A549 (cell line): ENCODE measurements around the gene CLCNKB. TPM values are rescaled to one million over a fixed set of nuclear protein-coding genes. Genes with fewer than 3 reads are reported as not detected.

Source experiments
- ATAC-seq, 2 experiments: fragments of 200-7000 bp in 1 of 2; fragments of >200 bp in 1 of 2; cut with Nextera tagmentation in 1 of 2; cut with Tn5 transposase in 1 of 2; 3 replicates each; pipeline versions ENCODE4 v1.8.0 to v1.9.1; 2018 to 2020; ENCODE audit warnings: mild to moderate bottlenecking in 1 of 2, moderate library complexity in 1 of 2
- CTCF ChIA-PET: fragments of 300-600 bp; sonication (Branson Sonifier 250); formaldehyde crosslinking; extraction: SDS; loops from one replicate; lab custom pipeline; 2021; ENCODE audit warnings: antibody characterized with exemption, inconsistent platforms; lab: Yijun Ruan, JAX
- POLR2A ChIA-PET: fragments of 350-600 bp; formaldehyde crosslinking; extraction: SDS; loops from one replicate; lab custom pipeline; 2021; ENCODE audit warnings: antibody characterized with exemption, inconsistent platforms; lab: Yijun Ruan, JAX
- DNase-seq, 2 experiments: peaks; one replicate each; pipeline versions ENCODE4 v3.0.0 to v3.0.0-alpha.2; 2011 to 2016; ENCODE audit warnings: low read depth in 1 of 2, low spot score in 1 of 2
- FAIRE-seq: peaks from 2 replicates; lab custom pipeline; 2011; peaks lifted over from hg19 to GRCh38; lab: Jason Lieb, UNC
- H3K27ac ChIP-seq, 2 experiments: fragments of >200 bp; sonication (Bioruptor Twin); formaldehyde crosslinking; 3 replicates each; pipeline ENCODE4 v1.5.1; 2016 to 2017
- H3K4me1 ChIP-seq: fragments of >200 bp; sonication (Bioruptor Twin); formaldehyde crosslinking; 3 replicates; pipeline ENCODE4 v1.6.1; 2016
- H3K4me2 ChIP-seq: fragments of >200 bp; sonication (Bioruptor Twin); formaldehyde crosslinking; 3 replicates; pipeline ENCODE4 v1.6.1; 2016
- H3K4me3 ChIP-seq: fragments of >200 bp; sonication (Bioruptor Twin); formaldehyde crosslinking; 3 replicates; pipeline ENCODE4 v1.5.1; 2016
- H3K9me3 ChIP-seq: fragments of >200 bp; sonication (Bioruptor Twin); formaldehyde crosslinking; 3 replicates; pipeline ENCODE4 v1.6.1; 2016
- ATOH8 ChIP-seq: fragments of 250-450 bp; sonication (Bioruptor Pico); IDR thresholded peaks from 2 replicates; pipeline ENCODE4 v1.5.0; 2020; ENCODE audit warnings: low read depth, mild to moderate bottlenecking, moderate library complexity
- BCL3 ChIP-seq: fragments of >200 bp; sonication (Bioruptor Twin); formaldehyde crosslinking; IDR thresholded peaks from 3 replicates; pipeline ENCODE4 v1.6.1; 2016
- CBX2 ChIP-seq: fragments of 200-600 bp; sonication (generic); IDR thresholded peaks from 2 replicates; pipeline ENCODE4 v1.6.1; 2016; ENCODE audit warnings: low read depth, mild to moderate bottlenecking, borderline replicate concordance
- CBX8 ChIP-seq: fragments of 200-600 bp; sonication (generic); IDR thresholded peaks from 2 replicates; pipeline ENCODE4 v1.6.1; 2016
- CHD4 ChIP-seq: fragments of 200-600 bp; sonication (generic); IDR thresholded peaks from 2 replicates; pipeline ENCODE4 v1.6.1; 2016; ENCODE audit warnings: antibody characterized with exemption, mild to moderate bottlenecking, borderline replicate concordance
- E2F6 ChIP-seq: IDR thresholded peaks from 2 replicates; pipeline ENCODE4 v1.6.1; 2012; ENCODE audit warnings: low read depth, borderline replicate concordance
- ELK1 ChIP-seq: fragments of 150-350 bp; IDR thresholded peaks from 2 replicates; pipeline ENCODE4 v1.6.1; 2014; ENCODE audit warnings: low read depth, mild to moderate bottlenecking, low read length
- FOSB ChIP-seq: fragments of 250-450 bp; sonication (Bioruptor Pico); IDR thresholded peaks from 2 replicates; pipeline ENCODE4 v1.5.0; 2020; ENCODE audit warnings: mild to moderate bottlenecking, moderate library complexity
- GATA3 ChIP-seq: IDR thresholded peaks from 2 replicates; pipeline ENCODE4 v1.6.1; 2012; ENCODE audit warnings: borderline replicate concordance
- HDAC2 ChIP-seq: fragments of 200-600 bp; sonication (generic); IDR thresholded peaks from 2 replicates; pipeline ENCODE4 v1.6.1; 2016
- HOXA7 ChIP-seq: fragments of 250-450 bp; sonication (Bioruptor Pico); IDR thresholded peaks from 2 replicates; pipeline ENCODE4 v1.5.0; 2020; ENCODE audit warnings: mild to moderate bottlenecking, moderate library complexity
- MYC ChIP-seq: IDR thresholded peaks from 2 replicates; pipeline ENCODE4 v1.6.1; 2012; ENCODE audit warnings: mild to moderate bottlenecking, inconsistent platforms, low read length, improper control_type of control experiment, borderline replicate concordance
- POLR2A ChIP-seq: IDR thresholded peaks from 2 replicates; pipeline ENCODE4 v1.6.1; 2012; ENCODE audit warnings: mild to moderate bottlenecking, low read length
- RARB ChIP-seq: fragments of 250-450 bp; sonication (Bioruptor Pico); IDR thresholded peaks from 2 replicates; pipeline ENCODE4 v1.8.0; 2021; ENCODE audit warnings: mild to moderate bottlenecking, moderate library complexity
- TP53 ChIP-seq: fragments of 250-450 bp; sonication (Bioruptor Pico); IDR thresholded peaks from 2 replicates; pipeline ENCODE4 v1.5.0; 2021; ENCODE audit warnings: mild to moderate bottlenecking, moderate library complexity
- USF2 ChIP-seq: fragments of 450-650 bp; IDR thresholded peaks from 2 replicates; pipeline ENCODE4 v1.6.1; 2014; ENCODE audit warnings: antibody characterized with exemption
- ZNF302 ChIP-seq: fragments of 250-450 bp; sonication (Bioruptor Pico); IDR thresholded peaks from 2 replicates; pipeline ENCODE4 v1.9.0; 2021; ENCODE audit warnings: inconsistent platforms, mild to moderate bottlenecking, moderate library complexity
- ZSCAN20 ChIP-seq: fragments of 250-450 bp; sonication (Bioruptor Pico); IDR thresholded peaks from 2 replicates; pipeline ENCODE4 v1.8.0; 2022; ENCODE audit warnings: mild to moderate bottlenecking, moderate library complexity
- WGBS: methylation state at CpG from one replicate; pipeline ENCODE4 v1.1.6; 2017; ENCODE audit errors: missing lambda C conversion rate; 5-methylcytosine and 5-hydroxymethylcytosine counted together
- polyA plus RNA-seq, 4 experiments: library from polyadenylated mRNA; depleted of rRNA in 3 of 4; stranded (reverse); fragments of >200 nt; fragmentation: RNase III in 1 of 4; extraction: RNeasy Plus Mini Kit Qiagen cat#74134 plus additional on column Dnase treatment in 1 of 4; gene quantifications; 2 replicates in 3 of 4; 3 replicates in 1 of 4; pipeline ENCODE4 v1.2.3, GENCODE V29; 2011 to 2017

Gene CLCNKB
- polyA plus RNA-seq, 2 of the 4 experiments (the other 2 are of a cell fraction): 0.08 to 0.14 TPM

- Histone ChIP-seq H3K9me3 (no peaks in the 10 kb centered on the region), H3K27ac (peak overlapping the region; percentile 48 to 64; a peak in 3 of 6 replicates), H3K4me3 (no peak overlapping the region), H3K4me1 (peaks cover 25% of the 10 kb centered on the region), H3K4me2 (no peak overlapping the region; the same call in 2 of the 3 replicates)
- FAIRE-seq: no peak
- DNase-seq: no peak
- 0 out of 6 replicates have a peak, but pooled peaks of 1 of the 2 experiments have one; percentile 4 for ATAC-seq
- ChIA-PET POLR2A (no interaction called here), CTCF (interaction anchor here (0.6 to 2.2 kb wide), 3 partner anchors 8 to 935 kb away, joined by 3 to 6 read pairs (median 3); no protein-coding TSS in a partner anchor)
- WGBS: 63% methylated on average over 6 of the region's 23 CpGs
- TF ChIP-seq ZSCAN20 (CRISPR knock-in tag): no peak
- no peak for TF ChIP-seq USF2
- TF ChIP-seq GATA3: no peak
- no peak for TF ChIP-seq FOSB (CRISPR knock-in tag)
- no peak for TF ChIP-seq CBX2
- no peak for TF ChIP-seq TP53 (CRISPR knock-in tag)
- TF ChIP-seq ATOH8 (CRISPR knock-in tag): no peak
- no peak for TF ChIP-seq E2F6
- TF ChIP-seq HOXA7 (CRISPR knock-in tag): no peak
- no peak for TF ChIP-seq RARB
- no peak for TF ChIP-seq ELK1
- no peak for TF ChIP-seq CBX8
- TF ChIP-seq BCL3: no peak
- no peak for TF ChIP-seq ZNF302
- TF ChIP-seq POLR2A: no peak
These were observed 27.4 kb upstream of the CLCNKB start for GRCh38 chr1:16015960-16016901.

GRCh38 chr1:16017076-16017460, 26.5 kb upstream of the CLCNKB start:
- H3K4me3 ChIP-seq: no peak overlapping the region
- ATAC-seq: no peak
- CTCF ChIA-PET: interaction anchor here (1.2 to 2.3 kb wide), 3 partner anchors 8 to 15 kb away, joined by 4 to 8 read pairs (median 6); no protein-coding TSS in a partner anchor
- no peak for TF ChIP-seq HDAC2
- TF ChIP-seq MYC: no peak
- no peak for TF ChIP-seq CHD4
- TF ChIP-seq, all 56 proteins: peak for 0
- FAIRE-seq (no peak), DNase-seq (no peak)
- POLR2A ChIA-PET: no interaction called here
- 90% methylated on average over 10 of the region's 10 CpGs for WGBS
- Histone ChIP-seq H3K9me3 (no peaks in the 10 kb centered on the region), H3K27ac (no peak overlapping the region; a peak in 1 of 6 replicates), H3K4me2 (no peak overlapping the region), H3K4me1 (peaks cover 25% of the 10 kb centered on the region)
